Kidney (tissue), 14 donors: Measurements from ENCODE around the gene LIMD2. TPM values are rescaled to one million over a fixed set of nuclear protein-coding genes. Genes with fewer than 3 reads are reported as not detected.

Experiments
- DNase-seq, 5 donors: peaks; one replicate each; pipeline ENCODE4 v3.0.0-alpha.2; 2013 to 2020
- FAIRE-seq: peaks from 2 replicates; lab custom pipeline; 2012; peaks lifted over from hg19 to GRCh38; lab: Jason Lieb, UNC
- H3K27ac ChIP-seq, 2 donors: one replicate each; pipeline ENCODE4 v1.7.0; 2013; ENCODE audit warnings: low read depth in 2 of 2, low read length in 2 of 2, inconsistent platforms in 1 of 2
- H3K27me3 ChIP-seq: one replicate; pipeline ENCODE4 v1.7.1; 2013; ENCODE audit warnings: low read length, inconsistent platforms; ENCODE audit not compliant: control insufficient read depth, insufficient read depth
- H3K36me3 ChIP-seq, 3 donors: one replicate each; pipeline versions ENCODE4 v1.7.0 to v1.7.1; 2013; ENCODE audit warnings: low read length in 3 of 3, control low read depth in 1 of 3, inconsistent platforms in 1 of 3; ENCODE audit not compliant: insufficient read depth in 3 of 3, control insufficient read depth in 2 of 3
- H3K4me1 ChIP-seq, 3 donors: one replicate each; pipeline versions ENCODE4 v1.7.0 to v1.7.1; 2013; ENCODE audit warnings: low read length in 3 of 3, inconsistent platforms in 1 of 3, low read depth in 1 of 3; ENCODE audit not compliant: control insufficient read depth in 2 of 3, insufficient read depth in 2 of 3
- H3K4me3 ChIP-seq, 3 donors: one replicate each; pipeline versions ENCODE4 v1.7.0 to v1.8.1; 2013; ENCODE audit warnings: low read length in 3 of 3, control low read depth in 1 of 3, inconsistent platforms in 1 of 3
- H3K9ac ChIP-seq, 3 donors: one replicate each; pipeline versions ENCODE4 v1.7.0 to v1.7.1; 2013; ENCODE audit warnings: low read length in 3 of 3, control low read depth in 1 of 3, inconsistent platforms in 1 of 3
- H3K9me3 ChIP-seq, 3 donors: one replicate each; pipeline versions ENCODE4 v1.7.0 to v1.7.1; 2013; ENCODE audit warnings: low read length in 3 of 3, control low read depth in 1 of 3, inconsistent platforms in 1 of 3; ENCODE audit not compliant: control insufficient read depth in 2 of 3, insufficient read depth in 1 of 3
- intact Hi-C: fragments of 100-400 bp; cut with DNase I; formaldehyde crosslinking; loops from one replicate; pipeline ENCODE4 v1.11.1; 2022
- polyA plus RNA-seq: library from polyadenylated mRNA; stranded (reverse); fragments of 350-450 nt; fragmentation: Illumina TruSeq; extraction: RNeasy Lipid Tissue Mini Kit (QIAGEN cat#74804); gene quantifications from one replicate; pipeline ENCODE4 v1.2.3, GENCODE V29; 2014; ENCODE audit warnings: low read depth, low replicate concordance; ENCODE audit not compliant: insufficient read depth
- total RNA-seq: library from RNA; stranded (reverse); fragmentation: NEBNext Ultra II Directional; extraction: Animal tissue kit (Norgen Biotek cat#: 25700); gene quantifications from one replicate; pipeline ENCODE4 v1.2.1, GENCODE V29; 2021
- TF ChIP-seq, protein P1 (sequence below): IDR thresholded peaks from 3 replicates; pipeline ENCODE4 v1.5.1; 2012; ENCODE audit warnings: mild to moderate bottlenecking, moderate library complexity, borderline replicate concordance; ENCODE audit not compliant: insufficient read depth; ENCODE audit errors: extremely low read depth
- donor health status: control.
- donor health status: control.
- donor health status: control.
- donor health status: control.
- donor health status: control.
- donor health status: DM: yes; HTN: yes; CAD: no.
- donor health status: Normal renal cell carcinoma (clear cell type).

The LIMD2 gene
- total and polyA plus RNA-seq, 2 donors from 2014 or later, result 11.5 to 32.3 TPM

GRCh38 chr17:63714550-63715277 is 14.8 kb upstream of the LIMD2 start:
- Histone ChIP-seq H3K4me3 (no peak overlapping the region), H3K9ac (no peak overlapping the region), H3K4me1 (no peaks in the 10 kb centered on the region), H3K36me3 (peaks cover 2 to 15% (median 14%) of the 10 kb centered on the region in 3 donors), H3K27me3 (no peaks in the 10 kb centered on the region), H3K27ac (no peak overlapping the region), H3K9me3 (no peaks in the 10 kb centered on the region)
- DNase-seq (peak in 4 of 5 donors; percentile 59 to 81 (median 64)), FAIRE-seq (no peak)
- intact Hi-C loops, result no loop called here
- TF ChIP-seq, protein P1, sequence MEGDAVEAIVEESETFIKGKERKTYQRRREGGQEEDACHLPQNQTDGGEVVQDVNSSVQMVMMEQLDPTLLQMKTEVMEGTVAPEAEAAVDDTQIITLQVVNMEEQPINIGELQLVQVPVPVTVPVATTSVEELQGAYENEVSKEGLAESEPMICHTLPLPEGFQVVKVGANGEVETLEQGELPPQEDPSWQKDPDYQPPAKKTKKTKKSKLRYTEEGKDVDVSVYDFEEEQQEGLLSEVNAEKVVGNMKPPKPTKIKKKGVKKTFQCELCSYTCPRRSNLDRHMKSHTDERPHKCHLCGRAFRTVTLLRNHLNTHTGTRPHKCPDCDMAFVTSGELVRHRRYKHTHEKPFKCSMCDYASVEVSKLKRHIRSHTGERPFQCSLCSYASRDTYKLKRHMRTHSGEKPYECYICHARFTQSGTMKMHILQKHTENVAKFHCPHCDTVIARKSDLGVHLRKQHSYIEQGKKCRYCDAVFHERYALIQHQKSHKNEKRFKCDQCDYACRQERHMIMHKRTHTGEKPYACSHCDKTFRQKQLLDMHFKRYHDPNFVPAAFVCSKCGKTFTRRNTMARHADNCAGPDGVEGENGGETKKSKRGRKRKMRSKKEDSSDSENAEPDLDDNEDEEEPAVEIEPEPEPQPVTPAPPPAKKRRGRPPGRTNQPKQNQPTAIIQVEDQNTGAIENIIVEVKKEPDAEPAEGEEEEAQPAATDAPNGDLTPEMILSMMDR, result no peak

GRCh38 chr17:63709110-63709509 is 9.2 kb upstream of the LIMD2 start:
- Histone ChIP-seq H3K36me3 (peaks cover 2 to 37% (median 30%) of the 10 kb centered on the region in 3 donors), H3K4me3 (no peak overlapping the region), H3K27me3 (no peaks in the 10 kb centered on the region), H3K9ac (no peak overlapping the region), H3K27ac (no peak overlapping the region), H3K9me3 (no peaks in the 10 kb centered on the region), H3K4me1 (no peaks in the 10 kb centered on the region)
- TF ChIP-seq, protein P1, result no peak
- intact Hi-C loops, result no loop called here
- DNase-seq (no peak), FAIRE-seq (no peak)

DNA sequence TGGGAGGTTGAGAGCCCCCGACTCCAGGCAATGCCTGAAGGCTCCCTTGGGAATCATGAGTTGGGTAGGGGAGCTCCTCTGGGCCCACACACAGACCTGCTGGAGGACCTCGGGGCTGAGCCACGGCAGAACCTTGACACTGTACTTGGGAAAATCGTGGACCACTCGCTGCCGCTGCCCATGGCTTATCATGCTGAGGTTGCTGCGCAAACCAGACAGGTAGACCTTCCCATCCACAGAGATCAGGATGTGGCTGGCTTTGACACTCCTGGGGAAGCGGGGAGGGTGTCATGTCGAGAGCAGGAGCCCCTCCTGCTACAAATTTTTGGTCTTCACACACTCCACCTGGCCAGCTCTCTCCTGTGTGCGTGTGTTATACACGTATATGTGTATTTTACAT is 7.2 kb upstream of the LIMD2 start:
- TF ChIP-seq, protein P1, result no peak
- peaks cover 2 to 34% (median 33%) of the 10 kb centered on the region in 3 donors for H3K36me3 ChIP-seq
- H3K9me3 ChIP-seq, result no peaks in the 10 kb centered on the region
- DNase-seq (no peak), FAIRE-seq (no peak)
- intact Hi-C loops, result no loop called here
- H3K4me3 ChIP-seq, result no peak overlapping the region
- no peak overlapping the region for H3K27ac ChIP-seq
- H3K4me1 ChIP-seq, result no peaks in the 10 kb centered on the region
- H3K27me3 ChIP-seq, result no peaks in the 10 kb centered on the region
- no peak overlapping the region for H3K9ac ChIP-seq
